22Rv1 (cell line): Measurements from ENCODE around the gene FLOT1.
"Not testable (repeated sequence)": the region's sequence is repeated elsewhere in the genome, so short reads cannot be mapped to it uniquely, and the experiment has no call there.

Experiments
- H3K27ac ChIP-seq: fragments of 450-650 bp; 2 replicates; pipeline ENCODE4 v1.5.1; 2017
- ZFX ChIP-seq: fragments of 450-650 bp; IDR thresholded peaks from 2 replicates; pipeline ENCODE4 v1.6.1; 2017; ENCODE audit warnings: antibody characterized with exemption, borderline replicate concordance
- TF ChIP-seq, protein P1 (sequence below): fragments of 450-650 bp; IDR thresholded peaks from 2 replicates; pipeline ENCODE4 v1.5.1; 2017; ENCODE audit warnings: mild to moderate bottlenecking

The FLOT1 gene

DNA sequence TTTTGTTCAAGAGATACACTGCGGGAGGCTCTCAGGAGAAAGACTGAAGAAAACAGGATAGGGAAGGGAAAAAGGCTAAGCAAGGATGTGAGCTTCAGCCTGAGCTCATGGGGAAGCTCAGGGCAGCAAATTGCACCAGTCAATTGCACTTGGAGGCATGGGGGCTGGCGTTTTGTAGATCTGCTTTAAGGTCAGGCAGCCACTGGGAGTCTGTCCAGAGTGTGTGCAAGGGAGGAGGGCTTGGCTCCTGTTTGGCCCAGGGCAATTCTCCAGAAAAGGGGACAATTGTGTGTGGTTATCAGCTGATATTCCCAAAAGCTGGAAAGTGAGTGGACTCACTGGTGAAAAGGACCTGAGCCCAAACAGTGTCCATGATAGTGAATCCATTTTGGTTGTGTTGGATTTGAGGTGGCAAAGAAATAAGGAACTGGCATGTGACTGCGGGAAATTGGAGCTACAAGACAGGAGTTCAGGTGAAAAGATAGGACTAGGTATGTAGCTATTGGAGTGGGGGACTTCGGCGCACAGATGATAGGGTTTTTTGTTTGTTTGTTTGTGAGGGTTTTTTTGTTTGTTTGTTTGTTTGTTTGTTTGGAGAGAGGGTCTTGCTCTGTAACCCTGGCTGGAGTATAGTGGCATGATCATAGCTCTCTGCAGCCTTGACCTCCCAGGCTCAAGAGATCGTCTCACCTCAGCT lies 24.1 kb upstream of the FLOT1 start:
- H3K27ac ChIP-seq: no peak overlapping the region

DNA sequence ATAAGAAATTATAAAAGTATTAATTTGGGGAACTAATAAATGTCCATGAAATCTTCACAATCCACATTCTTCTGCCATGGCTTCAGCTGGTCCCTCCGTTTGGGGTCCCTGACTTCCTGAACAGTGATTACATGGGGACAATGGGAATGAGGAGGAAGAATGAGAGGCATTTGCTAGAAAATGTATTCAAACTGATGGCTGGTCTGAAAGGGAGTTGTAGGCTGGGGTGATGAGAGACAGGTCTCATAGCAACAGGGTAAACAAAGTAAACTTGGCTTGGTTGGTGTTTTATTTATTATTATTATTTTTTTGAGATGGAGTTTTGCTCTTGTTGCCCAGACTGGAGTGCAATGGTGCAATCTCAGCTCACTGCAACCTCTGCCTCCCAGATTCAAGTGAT lies 23.0 kb upstream of the FLOT1 start:
- not testable (repeated sequence) for H3K27ac ChIP-seq

More for the DNA sequence above, 24.1 kb upstream of the FLOT1 start:
- TF ChIP-seq, protein P1, sequence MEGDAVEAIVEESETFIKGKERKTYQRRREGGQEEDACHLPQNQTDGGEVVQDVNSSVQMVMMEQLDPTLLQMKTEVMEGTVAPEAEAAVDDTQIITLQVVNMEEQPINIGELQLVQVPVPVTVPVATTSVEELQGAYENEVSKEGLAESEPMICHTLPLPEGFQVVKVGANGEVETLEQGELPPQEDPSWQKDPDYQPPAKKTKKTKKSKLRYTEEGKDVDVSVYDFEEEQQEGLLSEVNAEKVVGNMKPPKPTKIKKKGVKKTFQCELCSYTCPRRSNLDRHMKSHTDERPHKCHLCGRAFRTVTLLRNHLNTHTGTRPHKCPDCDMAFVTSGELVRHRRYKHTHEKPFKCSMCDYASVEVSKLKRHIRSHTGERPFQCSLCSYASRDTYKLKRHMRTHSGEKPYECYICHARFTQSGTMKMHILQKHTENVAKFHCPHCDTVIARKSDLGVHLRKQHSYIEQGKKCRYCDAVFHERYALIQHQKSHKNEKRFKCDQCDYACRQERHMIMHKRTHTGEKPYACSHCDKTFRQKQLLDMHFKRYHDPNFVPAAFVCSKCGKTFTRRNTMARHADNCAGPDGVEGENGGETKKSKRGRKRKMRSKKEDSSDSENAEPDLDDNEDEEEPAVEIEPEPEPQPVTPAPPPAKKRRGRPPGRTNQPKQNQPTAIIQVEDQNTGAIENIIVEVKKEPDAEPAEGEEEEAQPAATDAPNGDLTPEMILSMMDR: no peak
- TF ChIP-seq ZFX: no peak

DNA sequence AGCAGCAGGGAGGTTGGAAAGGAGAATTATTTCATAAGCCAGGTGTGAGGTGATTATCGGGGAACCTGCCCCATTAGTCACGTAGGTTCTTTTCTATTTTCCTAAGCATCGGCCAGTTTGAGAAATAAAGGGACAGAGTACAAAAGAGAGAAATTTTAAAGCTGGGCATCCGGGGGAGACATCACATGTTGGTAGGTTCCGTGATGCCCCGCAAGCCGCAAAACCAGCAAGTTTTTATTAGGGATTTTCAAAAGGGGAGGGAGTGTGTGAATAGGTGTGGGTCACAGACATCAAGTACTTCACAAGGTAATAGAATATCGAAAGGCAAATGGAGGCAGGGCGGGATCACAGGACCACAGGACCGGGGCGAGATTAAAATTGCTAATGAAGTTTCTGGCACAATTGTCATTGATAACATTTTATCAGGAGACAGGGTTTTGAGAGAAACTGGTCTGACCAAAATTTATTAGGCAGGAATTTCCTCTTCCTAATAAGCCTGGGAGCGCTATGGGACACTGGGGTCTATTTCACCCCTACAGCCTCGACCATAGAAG lies 22.1 kb upstream of the FLOT1 start:
- H3K27ac ChIP-seq: not testable (repeated sequence)

DNA sequence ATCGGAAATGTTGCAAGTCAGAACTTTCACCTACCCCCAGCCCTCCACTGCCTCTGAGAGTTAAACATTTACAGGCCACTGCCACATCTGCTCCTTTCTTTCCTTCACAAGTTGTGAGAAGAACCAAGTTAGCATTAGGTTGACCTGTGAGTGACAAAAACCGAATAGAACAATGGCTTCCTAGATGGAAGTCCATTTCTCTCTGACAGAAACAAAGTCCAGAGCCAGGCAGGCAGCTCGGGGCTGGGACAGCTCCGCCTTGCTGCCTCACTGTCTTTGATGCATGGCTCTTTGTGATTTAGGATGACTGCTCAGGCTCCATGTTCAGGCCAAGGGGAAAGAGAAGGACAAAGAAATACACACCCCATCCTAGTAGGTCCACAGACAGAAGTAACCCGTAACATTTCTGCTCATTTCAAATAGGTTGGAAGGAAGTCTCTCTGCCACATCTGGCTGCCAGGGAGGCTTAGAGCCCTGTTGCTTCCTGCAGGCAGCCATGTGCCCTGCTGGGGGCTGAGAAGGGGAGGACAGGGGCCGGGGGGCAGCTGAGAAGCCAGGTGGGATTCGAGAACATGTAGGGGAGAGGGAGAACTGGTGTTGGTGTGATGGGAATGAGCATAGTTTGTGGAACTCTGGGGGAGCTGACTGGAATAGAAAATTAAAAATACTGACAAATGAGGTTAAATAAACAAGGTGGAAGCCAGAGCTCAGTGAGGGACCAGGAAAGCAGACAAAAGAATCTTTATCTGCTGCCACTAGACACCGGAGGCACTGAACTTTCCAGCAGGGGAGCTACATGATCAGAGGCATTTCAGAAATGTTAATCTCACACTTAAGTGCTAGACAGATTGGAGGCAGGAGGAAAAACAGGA lies 21.4 kb upstream of the FLOT1 start:
- H3K27ac ChIP-seq: no peak overlapping the region
- TF ChIP-seq, protein P1: no peak
- TF ChIP-seq ZFX: no peak

DNA sequence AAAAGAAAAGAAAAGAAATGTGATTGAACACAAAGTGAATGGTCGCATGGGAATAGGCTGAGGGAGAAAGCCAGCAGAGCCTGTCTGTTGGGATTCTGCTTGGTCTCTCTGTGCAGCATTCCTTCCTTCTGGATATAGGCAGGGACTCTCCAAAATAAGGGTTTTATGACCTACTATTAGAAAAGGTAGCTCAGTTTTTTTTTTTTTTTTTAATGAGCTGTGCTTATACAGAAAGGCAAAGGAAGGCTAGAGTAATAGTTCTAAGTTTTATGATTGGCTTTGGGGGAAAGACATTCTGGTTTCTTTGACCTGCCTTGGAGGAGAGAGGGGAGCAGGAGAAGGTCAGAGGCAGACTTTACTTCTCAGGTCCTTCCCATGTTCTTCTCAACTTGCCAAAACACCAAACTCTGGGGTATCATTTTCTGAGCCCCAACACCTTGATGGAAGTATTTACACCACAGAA lies 20.7 kb upstream of the FLOT1 start:
- H3K27ac ChIP-seq: no peak overlapping the region
- TF ChIP-seq, protein P1: no peak
- no peak for TF ChIP-seq ZFX

DNA sequence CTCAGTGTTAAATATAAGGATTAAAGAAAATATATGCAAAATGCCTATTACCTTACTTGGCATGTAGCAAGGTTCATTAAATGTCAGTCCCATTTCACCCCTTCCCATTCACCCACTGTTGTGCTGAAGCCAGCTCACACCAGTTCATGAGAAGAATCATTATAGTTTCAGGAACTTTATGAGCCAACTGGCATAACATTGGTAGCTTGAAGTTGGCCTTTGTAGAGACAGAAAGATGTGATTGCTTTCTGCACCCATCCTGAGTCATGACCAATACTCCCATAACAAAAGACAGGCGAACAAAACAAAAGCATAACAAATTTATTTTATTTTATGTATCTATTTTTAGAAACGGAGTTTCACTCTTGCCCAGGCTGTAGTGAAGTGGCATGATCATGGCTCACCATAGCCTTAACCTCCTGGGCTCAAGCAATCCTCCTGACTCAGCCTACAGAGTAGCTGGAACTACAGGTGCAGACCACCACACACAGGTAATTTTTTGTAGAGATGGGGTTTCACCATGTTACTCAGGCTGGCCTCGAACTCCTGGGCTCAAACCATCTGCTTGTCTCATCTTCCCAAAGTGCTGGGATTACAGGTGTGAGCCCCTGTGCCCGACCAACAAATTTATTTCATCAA lies 19.4 kb upstream of the FLOT1 start:
- TF ChIP-seq ZFX: no peak
- TF ChIP-seq, protein P1: no peak
- no peak overlapping the region for H3K27ac ChIP-seq

DNA sequence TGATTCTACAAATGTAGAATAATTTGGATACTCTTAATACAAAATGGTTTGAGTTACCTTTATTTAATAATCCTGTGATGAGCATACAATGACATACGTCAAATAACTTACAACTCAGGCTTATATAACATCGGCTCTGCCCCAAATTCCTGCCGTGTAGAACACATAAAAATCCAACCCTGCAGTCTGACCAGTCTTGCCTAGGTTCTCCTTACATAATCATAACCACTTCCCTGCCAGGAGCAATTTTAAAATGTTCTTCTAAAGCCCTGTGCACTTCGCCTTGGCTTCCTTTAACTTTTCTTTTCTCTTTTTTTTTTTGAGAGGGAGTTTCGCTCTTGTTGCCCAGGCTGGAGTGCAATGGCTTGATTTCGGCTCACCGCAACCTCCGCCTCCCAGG lies 18.1 kb upstream of the FLOT1 start:
- no peak for TF ChIP-seq ZFX
- TF ChIP-seq, protein P1: no peak
- no peak overlapping the region for H3K27ac ChIP-seq
